DND-41 (cell line): ENCODE results near the gene COPZ1.
A peak's percentile ranks its signal among the peaks of the same experiment; 100 is the strongest.

Experiments
- ATAC-seq: fragments of 200-7000 bp; cut with Tn5 transposase; 3 replicates; pipeline ENCODE4 v1.9.1; 2021; ENCODE audit warnings: low read depth; ENCODE audit not compliant: insufficient read depth
- DNase-seq: peaks from one replicate; pipeline ENCODE4 v3.0.0-alpha.2; 2020
- H2AFZ ChIP-seq: 2 replicates; pipeline ENCODE4 v1.6.0; 2012; ENCODE audit warnings: low read depth, low read length
- H3K27ac ChIP-seq: 2 replicates; pipeline ENCODE4 v1.5.1; 2012; ENCODE audit warnings: low read length, inconsistent platforms
- H3K27me3 ChIP-seq: fragments of 200-600 bp; sonication (generic); 2 replicates; pipeline ENCODE4 v1.6.0; 2012; ENCODE audit warnings: low read length, mild to moderate bottlenecking, inconsistent platforms; ENCODE audit not compliant: insufficient read depth, poor library complexity
- H3K36me3 ChIP-seq: 2 replicates; pipeline ENCODE4 v1.5.1; 2012; ENCODE audit warnings: low read length, inconsistent platforms; ENCODE audit not compliant: insufficient read depth
- H3K4me1 ChIP-seq: 2 replicates; pipeline ENCODE4 v1.5.1; 2012; ENCODE audit warnings: mild to moderate bottlenecking, low read length; ENCODE audit not compliant: insufficient read depth
- H3K4me2 ChIP-seq: 2 replicates; pipeline ENCODE4 v1.6.0; 2012; ENCODE audit warnings: mild to moderate bottlenecking, moderate library complexity, low read length, inconsistent platforms; ENCODE audit not compliant: insufficient read depth
- H3K4me3 ChIP-seq, 2 experiments: fragments of 200-600 bp in 1 of 2; shearing (Covaris generic) in 1 of 2; 2 replicates each; pipeline ENCODE4 v1.5.1; 2012 to 2016; ENCODE audit warnings: inconsistent platforms in 2 of 2, low read length in 2 of 2, mild to moderate bottlenecking in 2 of 2, low read depth in 1 of 2, moderate library complexity in 1 of 2
- H3K79me2 ChIP-seq: 2 replicates; pipeline ENCODE4 v1.6.0; 2012; ENCODE audit warnings: low read length, inconsistent platforms; ENCODE audit not compliant: insufficient read depth
- H3K9ac ChIP-seq: 2 replicates; pipeline ENCODE4 v1.6.0; 2012; ENCODE audit warnings: low read depth, mild to moderate bottlenecking, inconsistent platforms, low read length, moderate library complexity
- H3K9me3 ChIP-seq: 2 replicates; pipeline ENCODE4 v1.5.1; 2012; ENCODE audit warnings: low read length, moderate library complexity, mild to moderate bottlenecking, inconsistent platforms; ENCODE audit not compliant: insufficient read depth, severe bottlenecking
- H4K20me1 ChIP-seq: 2 replicates; pipeline ENCODE4 v1.6.0; 2012; ENCODE audit warnings: low read length; ENCODE audit not compliant: insufficient read depth
- EZH2 ChIP-seq: IDR thresholded peaks from 3 replicates; pipeline ENCODE4 v1.6.1; 2012; ENCODE audit warnings: borderline replicate concordance, low read depth, mild to moderate bottlenecking, moderate library complexity, low read length, inconsistent platforms; ENCODE audit not compliant: severe bottlenecking
- TF ChIP-seq, protein P1 (sequence below): IDR thresholded peaks from 2 replicates; pipeline ENCODE4 v1.5.1; 2012; ENCODE audit warnings: borderline replicate concordance, low read length, moderate library complexity, mild to moderate bottlenecking; ENCODE audit not compliant: poor library complexity, severe bottlenecking; ENCODE audit errors: extremely low read depth

Gene COPZ1

DNA sequence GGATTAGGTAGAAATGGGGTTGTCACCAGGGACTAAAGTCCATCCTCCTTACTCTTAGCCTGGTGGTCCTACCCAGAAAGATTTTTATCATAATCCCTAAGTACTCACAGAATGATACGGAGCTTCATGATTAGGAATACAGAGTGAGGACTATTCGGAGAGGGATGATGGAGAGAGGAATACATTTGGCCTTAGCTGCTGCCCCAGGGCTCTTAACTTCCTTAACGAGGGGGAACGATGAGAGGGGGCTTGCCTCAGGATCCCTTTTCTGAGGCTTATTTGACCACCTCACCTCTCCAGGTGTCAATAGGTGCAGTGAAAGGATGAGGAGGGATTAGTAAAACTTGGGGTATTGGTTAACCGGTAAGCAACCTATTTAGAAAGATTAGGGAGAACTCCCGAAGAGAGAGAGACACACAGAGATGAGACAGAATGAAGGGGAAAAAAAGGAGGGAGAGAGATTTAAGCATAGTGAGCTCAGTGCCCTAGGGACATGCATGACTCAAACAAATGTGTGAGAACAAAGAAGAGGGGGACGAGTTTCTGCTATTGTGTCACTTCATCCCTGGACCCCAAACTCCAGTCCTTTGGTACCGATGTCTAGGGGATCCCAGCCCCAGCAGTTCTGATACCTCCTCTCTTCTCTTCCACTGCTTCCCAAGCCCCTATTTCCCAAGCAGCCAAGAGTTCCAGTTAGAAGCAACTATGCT, 25.3 kb upstream of the COPZ1 start:
- Histone ChIP-seq H3K4me1 (peaks cover 15% of the 10 kb centered on the region), H2AFZ (no peak overlapping the region), H3K9ac (no peak overlapping the region), H3K4me2 (no peak overlapping the region), H3K9me3 (no peaks in the 10 kb centered on the region), H3K4me3 (no peak overlapping the region), H3K27me3 (peaks cover 39% of the 10 kb centered on the region), H3K79me2 (no peaks in the 10 kb centered on the region), H4K20me1 (no peaks in the 10 kb centered on the region), H3K36me3 (no peaks in the 10 kb centered on the region), H3K27ac (no peak overlapping the region)
- no peak for DNase-seq
- TF ChIP-seq, protein P1, sequence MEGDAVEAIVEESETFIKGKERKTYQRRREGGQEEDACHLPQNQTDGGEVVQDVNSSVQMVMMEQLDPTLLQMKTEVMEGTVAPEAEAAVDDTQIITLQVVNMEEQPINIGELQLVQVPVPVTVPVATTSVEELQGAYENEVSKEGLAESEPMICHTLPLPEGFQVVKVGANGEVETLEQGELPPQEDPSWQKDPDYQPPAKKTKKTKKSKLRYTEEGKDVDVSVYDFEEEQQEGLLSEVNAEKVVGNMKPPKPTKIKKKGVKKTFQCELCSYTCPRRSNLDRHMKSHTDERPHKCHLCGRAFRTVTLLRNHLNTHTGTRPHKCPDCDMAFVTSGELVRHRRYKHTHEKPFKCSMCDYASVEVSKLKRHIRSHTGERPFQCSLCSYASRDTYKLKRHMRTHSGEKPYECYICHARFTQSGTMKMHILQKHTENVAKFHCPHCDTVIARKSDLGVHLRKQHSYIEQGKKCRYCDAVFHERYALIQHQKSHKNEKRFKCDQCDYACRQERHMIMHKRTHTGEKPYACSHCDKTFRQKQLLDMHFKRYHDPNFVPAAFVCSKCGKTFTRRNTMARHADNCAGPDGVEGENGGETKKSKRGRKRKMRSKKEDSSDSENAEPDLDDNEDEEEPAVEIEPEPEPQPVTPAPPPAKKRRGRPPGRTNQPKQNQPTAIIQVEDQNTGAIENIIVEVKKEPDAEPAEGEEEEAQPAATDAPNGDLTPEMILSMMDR, result no peak
- no peak for TF ChIP-seq EZH2
- no peak for ATAC-seq

DNA sequence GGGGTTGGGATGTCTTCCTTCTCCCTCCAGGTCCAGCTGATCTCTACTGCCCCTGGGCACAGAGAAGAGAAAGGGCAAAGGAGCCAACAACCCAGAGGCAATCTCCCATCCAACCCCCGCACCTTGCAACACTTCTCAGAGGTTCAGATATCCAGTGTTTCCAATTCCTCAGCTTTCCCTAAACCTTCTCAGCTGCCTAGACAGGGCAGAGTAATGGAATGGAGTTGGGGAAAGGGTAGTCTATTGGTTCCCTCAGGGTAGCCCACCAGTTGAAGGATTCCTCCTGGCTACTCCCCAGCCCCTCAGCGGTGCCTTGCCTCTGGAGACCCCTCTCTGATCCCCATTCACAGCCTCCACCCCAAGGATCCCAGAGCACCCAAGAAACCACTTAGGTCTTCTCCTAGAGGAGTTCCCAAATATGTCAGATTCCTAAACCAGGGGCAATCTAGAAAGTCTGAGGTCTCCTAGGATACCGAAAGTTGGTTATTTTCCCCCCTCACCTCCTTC, 24.7 kb upstream of the COPZ1 start:
- Histone ChIP-seq H3K9ac (no peak overlapping the region), H3K27ac (no peak overlapping the region), H3K27me3 (peaks cover 39% of the 10 kb centered on the region), H3K4me2 (no peak overlapping the region), H3K79me2 (no peaks in the 10 kb centered on the region), H2AFZ (no peak overlapping the region), H3K4me3 (no peak overlapping the region), H4K20me1 (no peaks in the 10 kb centered on the region), H3K9me3 (no peaks in the 10 kb centered on the region), H3K4me1 (peaks cover 17% of the 10 kb centered on the region), H3K36me3 (no peaks in the 10 kb centered on the region)
- TF ChIP-seq, protein P1, result no peak
- TF ChIP-seq EZH2, result no peak
- ATAC-seq (no peak), DNase-seq (no peak)

DNA sequence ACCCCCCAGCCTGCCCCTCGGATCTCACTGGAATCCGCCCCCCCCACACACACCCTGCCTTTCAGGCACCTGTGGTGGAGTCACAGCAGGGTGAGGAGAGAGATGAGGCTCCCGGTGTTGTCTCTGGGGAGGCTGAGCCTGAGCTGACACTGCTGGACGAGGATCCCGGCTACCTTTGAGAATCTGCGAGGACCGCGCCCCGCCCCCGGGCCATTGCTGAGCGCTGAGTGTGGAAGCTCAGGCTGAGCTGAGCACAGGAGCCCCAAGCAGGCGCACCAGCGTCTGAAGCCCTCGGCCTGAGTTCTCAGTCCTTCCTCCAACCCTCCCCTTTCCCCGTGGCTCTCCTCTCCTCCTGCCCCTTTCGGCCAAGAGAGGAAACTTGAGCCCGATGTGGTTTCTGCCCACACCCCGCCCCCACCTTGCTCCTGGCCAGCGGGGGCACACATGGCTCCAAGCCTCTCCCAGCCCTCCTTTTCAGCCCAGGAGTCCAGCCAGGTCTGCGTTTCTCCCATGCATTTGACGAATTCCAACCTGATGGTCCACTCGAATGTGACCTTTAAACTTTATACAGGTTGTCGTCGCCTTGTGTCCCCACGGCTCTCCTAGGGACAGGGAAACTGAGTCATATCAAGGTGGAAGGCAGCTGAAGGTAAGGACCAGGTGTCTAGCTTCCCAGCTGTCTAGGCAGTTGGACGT, 24.1 kb upstream of the COPZ1 start, which contains the start of gene NFE2:
TSS of gene NFE2 (minus strand) at position 284 of the 696 bp plus-strand sequence. CDS start 5,767 bp downstream, outside the sequence.
- Histone ChIP-seq H3K79me2 (no peaks in the 10 kb centered on the region), H4K20me1 (no peaks in the 10 kb centered on the region), H3K36me3 (no peaks in the 10 kb centered on the region), H3K27me3 (peaks cover 39% of the 10 kb centered on the region), H3K4me2 (no peak within 1 kb of the TSS), H2AFZ (no peak within 1 kb of the TSS), H3K4me1 (peaks cover 17% of the 10 kb centered on the region), H3K4me3 (no peak within 1 kb of the TSS), H3K9me3 (no peaks in the 10 kb centered on the region), H3K9ac (no peak within 1 kb of the TSS), H3K27ac (no peak within 1 kb of the TSS)
- ATAC-seq, result no peak
- TF ChIP-seq, protein P1, result no peak
- TF ChIP-seq EZH2, result peak; percentile 26
- no peak for DNase-seq
